Choroid plexus epithelial cell (primary cell): Measurements from ENCODE around the gene MBD4.

ENCODE experiments used
- DNase-seq: peaks from one replicate; pipeline ENCODE4 v3.0.0-alpha.2; 2010; ENCODE audit warnings: low read depth
- H3K4me3 ChIP-seq: 2 replicates; pipeline ENCODE4 v1.5.1; 2011; ENCODE audit warnings: low read depth, mild to moderate bottlenecking, control low read depth, low read length, moderate library complexity
- TF ChIP-seq, protein P1 (sequence below): conservative IDR thresholded peaks from 2 replicates; pipeline ENCODE4 v1.5.1; 2011; ENCODE audit warnings: low read depth, mild to moderate bottlenecking, control low read depth, inconsistent platforms, low read length, moderate library complexity

MBD4 gene

DNA sequence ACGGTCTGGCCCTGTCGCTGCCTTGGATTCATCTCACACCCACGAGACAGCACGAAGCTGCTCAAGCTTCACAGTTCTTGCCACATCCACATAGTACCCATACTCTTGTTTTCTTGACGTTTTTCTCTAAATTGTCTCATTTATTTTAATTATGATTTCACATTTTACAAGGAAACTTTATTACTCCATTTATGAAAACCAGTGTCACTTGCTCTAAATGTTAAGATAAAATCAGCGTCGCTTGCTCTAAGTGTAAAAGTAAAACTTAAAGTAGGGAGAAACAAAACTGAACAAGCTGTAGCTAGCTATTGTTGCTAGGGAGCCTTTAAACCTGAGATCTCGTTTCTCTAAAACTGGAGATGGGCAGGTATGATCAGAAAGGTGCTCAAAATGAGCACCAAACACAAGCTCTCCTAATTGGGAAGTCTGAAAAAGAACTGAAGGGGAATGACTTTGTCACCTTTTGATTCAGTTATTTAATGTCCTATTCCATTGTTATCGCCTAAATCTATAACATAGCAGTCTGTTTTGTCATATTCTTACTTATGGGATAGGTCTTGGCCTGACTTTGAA is 956 bp upstream of the MBD4 start:
- DNase-seq: peak; percentile 75
- H3K4me3 ChIP-seq: peak overlapping the region; percentile 70
- TF ChIP-seq, protein P1, sequence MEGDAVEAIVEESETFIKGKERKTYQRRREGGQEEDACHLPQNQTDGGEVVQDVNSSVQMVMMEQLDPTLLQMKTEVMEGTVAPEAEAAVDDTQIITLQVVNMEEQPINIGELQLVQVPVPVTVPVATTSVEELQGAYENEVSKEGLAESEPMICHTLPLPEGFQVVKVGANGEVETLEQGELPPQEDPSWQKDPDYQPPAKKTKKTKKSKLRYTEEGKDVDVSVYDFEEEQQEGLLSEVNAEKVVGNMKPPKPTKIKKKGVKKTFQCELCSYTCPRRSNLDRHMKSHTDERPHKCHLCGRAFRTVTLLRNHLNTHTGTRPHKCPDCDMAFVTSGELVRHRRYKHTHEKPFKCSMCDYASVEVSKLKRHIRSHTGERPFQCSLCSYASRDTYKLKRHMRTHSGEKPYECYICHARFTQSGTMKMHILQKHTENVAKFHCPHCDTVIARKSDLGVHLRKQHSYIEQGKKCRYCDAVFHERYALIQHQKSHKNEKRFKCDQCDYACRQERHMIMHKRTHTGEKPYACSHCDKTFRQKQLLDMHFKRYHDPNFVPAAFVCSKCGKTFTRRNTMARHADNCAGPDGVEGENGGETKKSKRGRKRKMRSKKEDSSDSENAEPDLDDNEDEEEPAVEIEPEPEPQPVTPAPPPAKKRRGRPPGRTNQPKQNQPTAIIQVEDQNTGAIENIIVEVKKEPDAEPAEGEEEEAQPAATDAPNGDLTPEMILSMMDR: no peak

DNA sequence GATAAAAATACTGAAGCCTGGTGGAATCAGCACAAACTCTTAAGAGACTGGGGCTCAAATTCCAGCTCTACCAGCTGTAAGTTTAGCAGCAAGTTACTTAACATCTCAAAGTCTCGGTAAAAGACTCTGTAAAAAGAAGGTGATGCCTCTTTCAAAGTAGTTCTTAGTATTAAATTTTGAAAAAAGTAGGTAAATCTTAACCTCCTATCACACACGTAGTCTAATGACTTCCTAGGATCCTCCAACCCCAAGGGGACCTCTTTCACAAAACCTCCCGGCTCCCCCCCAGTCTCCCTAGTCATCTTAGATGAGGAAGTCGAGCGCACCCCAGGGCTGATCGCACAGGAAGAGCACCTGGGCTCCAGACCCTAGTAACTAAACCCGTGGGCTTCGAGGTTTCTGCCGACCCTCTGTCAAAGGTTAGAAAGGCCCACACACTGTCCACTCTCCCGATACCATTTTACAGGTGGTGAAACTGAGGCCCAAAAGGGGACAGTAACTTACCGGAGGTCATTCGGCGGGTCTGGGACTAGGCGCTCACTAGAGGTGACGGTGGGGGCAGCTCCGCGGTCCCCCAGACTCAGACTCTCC is 427 bp downstream of the MBD4 start:
- H3K4me3 ChIP-seq: peak overlapping the region; percentile 70
- DNase-seq: peak; percentile 42
- TF ChIP-seq, protein P1: no peak

DNA sequence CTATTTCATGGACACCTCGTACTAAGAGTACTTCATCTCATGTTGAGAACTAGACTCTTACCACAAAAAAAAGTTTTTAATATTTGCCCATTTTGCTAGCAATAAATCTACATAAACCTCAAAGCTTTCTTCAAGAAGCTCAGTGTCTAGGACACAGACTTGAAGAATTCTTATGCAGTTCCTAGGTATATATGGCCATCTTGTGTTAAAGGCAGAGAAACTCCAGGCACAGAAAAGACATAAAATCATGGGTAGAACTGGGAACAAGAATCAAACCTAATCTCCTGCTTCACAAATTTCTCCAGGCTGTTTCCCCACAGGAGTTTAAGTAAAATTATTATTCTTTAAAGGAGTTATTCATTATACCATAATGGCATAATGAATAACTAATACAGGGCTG is 4.4 kb downstream of the MBD4 start:
- no peak overlapping the region for H3K4me3 ChIP-seq
- peak; percentile 34 for DNase-seq
- TF ChIP-seq, protein P1: no peak

DNA sequence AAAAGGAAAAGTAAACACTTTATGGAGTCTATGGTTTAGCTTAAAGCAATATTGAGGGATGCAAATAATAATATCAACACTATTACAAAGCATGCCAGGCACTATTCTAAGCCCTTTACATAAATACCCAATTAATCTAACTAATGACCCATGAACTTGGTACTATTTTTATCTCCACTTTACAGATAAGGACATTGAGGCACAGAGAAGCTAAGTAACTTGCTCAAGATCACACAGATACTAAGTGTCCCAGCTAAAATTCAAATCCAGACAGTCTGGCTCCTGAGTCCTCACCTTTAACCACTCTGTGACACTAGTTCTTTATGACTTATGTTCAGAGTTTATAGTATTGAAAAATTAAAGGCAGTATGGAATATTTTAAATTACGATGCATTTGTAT is 5.6 kb downstream of the MBD4 start:
- no peak for DNase-seq
- H3K4me3 ChIP-seq: no peak overlapping the region
- TF ChIP-seq, protein P1: no peak

DNA sequence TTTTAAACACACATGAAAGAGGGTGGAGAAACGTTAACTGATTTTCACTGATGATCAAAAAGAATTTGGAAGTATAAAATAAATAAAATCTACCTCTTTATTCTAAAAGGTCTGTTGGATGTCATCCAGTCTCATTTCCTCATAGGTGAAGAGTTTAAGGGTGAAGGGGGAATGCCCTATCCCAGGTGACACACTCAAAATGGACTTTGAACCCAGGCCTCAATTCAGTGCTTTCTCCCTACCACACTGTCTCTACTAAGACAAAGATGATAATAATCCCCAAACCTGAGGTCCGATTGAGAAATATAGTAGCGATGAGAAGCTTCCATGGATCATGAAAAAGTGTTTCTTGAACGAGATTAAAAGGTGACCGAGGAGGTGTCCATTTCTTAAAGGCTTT is 6.2 kb downstream of the MBD4 start:
- no peak for DNase-seq
- no peak overlapping the region for H3K4me3 ChIP-seq
- TF ChIP-seq, protein P1: no peak

DNA sequence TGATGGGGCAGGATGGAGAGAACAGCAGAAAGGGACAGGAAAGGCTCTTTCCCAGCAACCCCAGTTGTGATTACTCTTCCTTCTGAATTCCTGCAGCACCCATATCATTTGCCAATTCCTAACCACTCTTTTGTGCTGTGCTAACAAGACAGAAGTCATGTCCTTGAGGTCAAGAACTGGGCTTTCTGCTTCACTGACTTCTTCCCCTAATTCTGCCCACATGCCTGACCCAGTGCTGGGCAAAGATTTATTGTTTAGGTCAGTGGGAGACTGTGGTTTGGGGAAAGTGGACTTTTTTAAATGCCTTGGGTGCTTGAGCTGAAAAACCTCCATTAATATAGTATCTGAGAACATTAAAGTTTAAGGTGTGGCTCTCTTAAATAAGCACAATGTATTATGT is 7.1 kb downstream of the MBD4 start:
- H3K4me3 ChIP-seq: no peak overlapping the region
- TF ChIP-seq, protein P1: no peak
- DNase-seq: no peak

DNA sequence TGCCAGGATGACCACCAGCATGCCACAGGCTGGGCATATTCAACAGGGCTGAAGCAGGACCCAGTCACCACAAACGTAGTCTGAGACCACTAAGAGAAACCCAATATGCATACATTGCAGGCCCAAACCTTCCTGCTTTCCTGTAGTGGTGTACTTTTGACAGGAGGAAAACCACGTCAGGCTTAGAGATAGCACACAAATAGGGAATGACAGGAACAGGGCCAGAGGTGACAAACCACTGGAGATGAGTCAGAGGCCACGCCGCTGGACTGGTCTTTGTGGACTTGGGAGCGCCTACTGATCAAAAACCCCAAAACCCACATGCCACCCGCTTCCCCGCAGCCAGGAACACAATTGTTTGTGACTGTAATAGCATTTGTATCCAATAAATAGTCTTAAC is 7.7 kb downstream of the MBD4 start:
- H3K4me3 ChIP-seq: no peak overlapping the region
- TF ChIP-seq, protein P1: no peak
- DNase-seq: no peak
